ENCODE measurements around the gene TEKT2.

- no peak for TF ChIP-seq POLR2A (IDR thresholded peaks at IDR 0.05)
- TF ChIP-seq CTCF (IDR thresholded peaks at IDR 0.05), result no peak
These were observed 50.1 kb downstream of the TEKT2 start for GRCh38 chr1:36134031-36134430.

Measured in Peyer's patch (tissue), 4 donors.